Neural progenitor cell (in vitro differentiated cells): ENCODE measurements around the gene CD99. TPM values are rescaled to one million over a fixed set of nuclear protein-coding genes. Genes with fewer than 3 reads are reported as not detected.

ENCODE experiments used
- DNase-seq: peaks from one replicate; pipeline ENCODE4 v3.0.0-alpha.2; 2016; ENCODE audit warnings: low spot score
- H2AFZ ChIP-seq: fragments of 200-600 bp; sonication (generic); replicated peaks from 2 replicates; pipeline ENCODE4 v1.6.1; 2016; ENCODE audit warnings: antibody characterized with exemption
- H3F3A ChIP-seq: fragments of 200-600 bp; sonication (generic); 2 replicates; pipeline ENCODE4 v1.6.1; 2016; ENCODE audit warnings: antibody characterized with exemption, low read depth
- H3K27ac ChIP-seq: fragments of 200-600 bp; sonication (generic); 2 replicates; pipeline ENCODE4 v1.5.1; 2016; ENCODE audit warnings: mild to moderate bottlenecking
- H3K27me3 ChIP-seq: fragments of 200-600 bp; sonication (generic); 2 replicates; pipeline ENCODE4 v1.6.1; 2016; ENCODE audit warnings: mild to moderate bottlenecking, moderate library complexity
- H3K36me3 ChIP-seq: fragments of 200-600 bp; sonication (generic); 2 replicates; pipeline ENCODE4 v1.5.1; 2016
- H3K4me1 ChIP-seq: fragments of 200-600 bp; sonication (generic); 2 replicates; pipeline ENCODE4 v1.6.1; 2016; ENCODE audit warnings: mixed run types
- H3K4me2 ChIP-seq: fragments of 200-600 bp; sonication (generic); 2 replicates; pipeline ENCODE4 v1.6.1; 2016
- H3K4me3 ChIP-seq: fragments of 200-600 bp; sonication (generic); 2 replicates; pipeline ENCODE4 v1.5.1; 2016
- H3K79me2 ChIP-seq: fragments of 200-600 bp; sonication (generic); 2 replicates; pipeline ENCODE4 v1.6.1; 2016; ENCODE audit warnings: low read depth
- H3K9ac ChIP-seq: fragments of 200-600 bp; sonication (generic); 2 replicates; pipeline ENCODE4 v1.6.1; 2016
- H3K9me3 ChIP-seq: fragments of 200-600 bp; sonication (generic); 2 replicates; pipeline ENCODE4 v1.5.1; 2016; ENCODE audit warnings: low read depth
- H4K20me1 ChIP-seq: fragments of 200-600 bp; sonication (generic); 2 replicates; pipeline ENCODE4 v1.6.1; 2016; ENCODE audit warnings: low read depth
- H3K27ac Mint-ChIP-seq: 3 replicates; pipeline ENCODE4 v1.8.0; 2021; ENCODE audit warnings: mixed read lengths
- H3K27me3 Mint-ChIP-seq: 2 replicates; pipeline ENCODE4 v1.8.0; 2022; ENCODE audit warnings: low read depth, mild to moderate bottlenecking, inconsistent platforms, moderate library complexity, mixed read lengths; ENCODE audit not compliant: insufficient read depth
- H3K36me3 Mint-ChIP-seq: 3 replicates; pipeline ENCODE4 v1.8.0; 2021; ENCODE audit warnings: mixed read lengths
- H3K4me1 Mint-ChIP-seq: 3 replicates; pipeline ENCODE4 v1.8.0; 2021; ENCODE audit warnings: mixed read lengths
- H3K4me3 Mint-ChIP-seq: 3 replicates; pipeline ENCODE4 v1.8.0; 2021; ENCODE audit warnings: mild to moderate bottlenecking, moderate library complexity, mixed read lengths
- H3K9me3 Mint-ChIP-seq: 3 replicates; pipeline ENCODE4 v1.8.0; 2020; ENCODE audit warnings: mixed read lengths
- EZH2 ChIP-seq: fragments of 200-600 bp; sonication (generic); IDR thresholded peaks from 2 replicates; pipeline ENCODE4 v1.6.1; 2017; ENCODE audit warnings: antibody characterized with exemption, mild to moderate bottlenecking, moderate library complexity
- EZH2phosphoT487 ChIP-seq: fragments of 200-600 bp; sonication (generic); IDR thresholded peaks from 2 replicates; pipeline ENCODE4 v1.6.1; 2017; ENCODE audit warnings: antibody characterized with exemption
- total RNA-seq: library from RNA; depleted of rRNA; stranded (reverse); fragments of >200 nt; gene quantifications from 2 replicates; pipeline ENCODE4 v1.2.3, GENCODE V29; 2015; ENCODE audit warnings: low replicate concordance
- TF ChIP-seq, protein P1 (sequence below): fragments of 200-600 bp; sonication (generic); IDR thresholded peaks from 2 replicates; pipeline ENCODE4 v1.5.1; 2017; ENCODE audit warnings: antibody characterized with exemption, mild to moderate bottlenecking

Gene CD99
- total RNA-seq, 1 donor from 2014 or later, result 81.8 TPM

DNA sequence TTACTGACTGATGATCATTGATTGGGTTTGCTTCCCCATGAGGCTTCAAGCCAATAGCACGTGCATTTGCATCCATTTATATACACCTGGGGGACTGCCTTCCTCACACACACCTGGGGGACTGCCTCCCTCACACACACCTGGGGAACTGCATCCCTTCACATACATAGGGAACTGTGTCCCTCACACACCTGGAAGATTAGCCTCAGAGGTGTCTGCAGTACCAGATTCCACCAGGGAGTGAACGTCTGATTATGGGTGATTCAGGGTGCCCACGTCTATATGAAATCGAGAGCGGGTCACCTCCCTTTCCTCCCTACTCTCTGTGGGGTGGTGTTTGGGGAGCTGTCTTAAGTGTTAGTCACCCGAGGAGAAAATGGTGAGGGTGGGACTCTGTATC lies 16.9 kb downstream of the CD99 start:
- Mint-ChIP-seq H3K9me3 (no peaks in the 10 kb centered on the region), H3K4me3 (no peak overlapping the region), H3K27ac (peak overlapping the region; percentile 61), H3K36me3 (peaks cover 3% of the 10 kb centered on the region), H3K4me1 (peaks cover 69% of the 10 kb centered on the region), H3K27me3 (peaks cover 8% of the 10 kb centered on the region)
- no peaks in the 10 kb centered on the region for H4K20me1 ChIP-seq
- no peak overlapping the region for H3K4me2 ChIP-seq
- peaks cover 7% of the 10 kb centered on the region for H3K79me2 ChIP-seq
- H3K9me3 ChIP-seq, result no peaks in the 10 kb centered on the region
- H3F3A ChIP-seq, result peaks cover 25% of the 10 kb centered on the region
- TF ChIP-seq EZH2phosphoT487 (no peak), EZH2 (no peak)
- TF ChIP-seq, protein P1, sequence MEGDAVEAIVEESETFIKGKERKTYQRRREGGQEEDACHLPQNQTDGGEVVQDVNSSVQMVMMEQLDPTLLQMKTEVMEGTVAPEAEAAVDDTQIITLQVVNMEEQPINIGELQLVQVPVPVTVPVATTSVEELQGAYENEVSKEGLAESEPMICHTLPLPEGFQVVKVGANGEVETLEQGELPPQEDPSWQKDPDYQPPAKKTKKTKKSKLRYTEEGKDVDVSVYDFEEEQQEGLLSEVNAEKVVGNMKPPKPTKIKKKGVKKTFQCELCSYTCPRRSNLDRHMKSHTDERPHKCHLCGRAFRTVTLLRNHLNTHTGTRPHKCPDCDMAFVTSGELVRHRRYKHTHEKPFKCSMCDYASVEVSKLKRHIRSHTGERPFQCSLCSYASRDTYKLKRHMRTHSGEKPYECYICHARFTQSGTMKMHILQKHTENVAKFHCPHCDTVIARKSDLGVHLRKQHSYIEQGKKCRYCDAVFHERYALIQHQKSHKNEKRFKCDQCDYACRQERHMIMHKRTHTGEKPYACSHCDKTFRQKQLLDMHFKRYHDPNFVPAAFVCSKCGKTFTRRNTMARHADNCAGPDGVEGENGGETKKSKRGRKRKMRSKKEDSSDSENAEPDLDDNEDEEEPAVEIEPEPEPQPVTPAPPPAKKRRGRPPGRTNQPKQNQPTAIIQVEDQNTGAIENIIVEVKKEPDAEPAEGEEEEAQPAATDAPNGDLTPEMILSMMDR, result no peak
- H3K9ac ChIP-seq, result no peak overlapping the region
- H3K4me3 ChIP-seq, result no peak overlapping the region
- H3K27ac ChIP-seq, result no peak overlapping the region
- H3K4me1 ChIP-seq, result peaks cover 16% of the 10 kb centered on the region
- DNase-seq, result no peak
- H3K36me3 ChIP-seq, result no peaks in the 10 kb centered on the region
- H3K27me3 ChIP-seq, result no peaks in the 10 kb centered on the region
- no peak overlapping the region for H2AFZ ChIP-seq

DNA sequence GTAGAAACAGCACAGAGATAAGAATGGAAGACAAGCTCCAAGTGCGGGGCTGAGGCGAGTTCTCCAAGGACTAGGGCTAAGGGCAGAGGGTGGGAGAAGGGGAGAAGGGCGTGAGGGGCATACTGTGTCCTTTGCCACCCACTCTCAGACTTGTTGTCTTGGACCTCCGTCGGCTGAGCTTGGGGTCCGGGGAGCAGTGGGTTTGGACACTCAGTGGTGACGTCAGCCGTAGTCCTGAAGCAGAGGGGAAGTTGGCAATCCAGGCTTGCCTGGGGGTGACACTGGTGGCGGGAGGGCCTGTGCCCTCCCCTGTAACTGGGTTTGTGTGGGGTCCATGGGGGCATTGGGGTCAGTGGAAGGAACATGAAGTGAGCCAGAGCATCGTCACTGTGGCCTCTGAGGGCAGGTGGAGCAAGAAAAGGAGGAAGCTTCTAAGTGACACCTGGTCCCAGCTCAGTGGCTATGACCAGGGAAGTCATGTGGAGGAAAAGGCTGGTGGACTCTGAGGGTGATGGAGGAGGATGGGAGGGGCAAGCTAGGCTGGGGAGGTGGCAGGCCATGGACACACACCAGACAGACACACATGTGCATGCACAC lies 17.6 kb downstream of the CD99 start:
- Mint-ChIP-seq H3K36me3 (no peaks in the 10 kb centered on the region), H3K4me1 (peaks cover 62% of the 10 kb centered on the region), H3K27ac (peak overlapping the region; percentile 64), H3K9me3 (no peaks in the 10 kb centered on the region), H3K4me3 (no peak overlapping the region), H3K27me3 (peaks cover 7% of the 10 kb centered on the region)
- Histone ChIP-seq H3F3A (peaks cover 25% of the 10 kb centered on the region), H3K4me1 (peaks cover 16% of the 10 kb centered on the region), H3K36me3 (no peaks in the 10 kb centered on the region), H2AFZ (no peak overlapping the region), H3K27me3 (no peaks in the 10 kb centered on the region), H3K4me2 (no peak overlapping the region), H3K9me3 (no peaks in the 10 kb centered on the region), H3K27ac (no peak overlapping the region), H3K79me2 (peaks cover 7% of the 10 kb centered on the region), H3K4me3 (no peak overlapping the region), H4K20me1 (no peaks in the 10 kb centered on the region), H3K9ac (no peak overlapping the region)
- no peak for DNase-seq
- no peak for TF ChIP-seq EZH2phosphoT487
- no peak for TF ChIP-seq EZH2
- TF ChIP-seq, protein P1, result no peak

DNA sequence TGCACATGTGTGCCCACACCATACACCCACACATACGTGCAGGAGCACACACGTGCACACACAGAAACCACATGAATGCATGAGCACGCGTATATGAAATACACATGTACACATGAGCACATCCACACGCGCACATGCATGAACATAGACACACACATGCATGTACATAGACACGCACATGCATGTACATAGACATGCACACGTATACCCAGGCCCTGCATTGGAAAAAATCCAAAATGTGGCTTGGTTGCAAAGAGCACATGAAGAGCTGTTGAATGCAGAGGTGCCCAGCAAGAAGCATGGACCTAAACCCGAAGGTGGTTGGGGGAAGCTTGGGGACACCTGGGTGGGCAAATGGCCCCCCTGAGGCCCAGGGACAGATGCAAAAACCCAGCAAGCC lies 18.5 kb downstream of the CD99 start:
- Histone ChIP-seq H3K27me3 (no peaks in the 10 kb centered on the region), H3K4me1 (peaks cover 16% of the 10 kb centered on the region), H2AFZ (no peak overlapping the region), H3F3A (peaks cover 25% of the 10 kb centered on the region), H3K9ac (no peak overlapping the region), H3K36me3 (no peaks in the 10 kb centered on the region), H3K9me3 (no peaks in the 10 kb centered on the region), H3K4me2 (no peak overlapping the region), H3K4me3 (no peak overlapping the region), H3K79me2 (peaks cover 7% of the 10 kb centered on the region), H3K27ac (no peak overlapping the region), H4K20me1 (no peaks in the 10 kb centered on the region)
- DNase-seq, result no peak
- peak overlapping the region; percentile 13 for H3K4me3 Mint-ChIP-seq
- no peaks in the 10 kb centered on the region for H3K9me3 Mint-ChIP-seq
- TF ChIP-seq EZH2, result no peak
- TF ChIP-seq, protein P1, result no peak
- TF ChIP-seq EZH2phosphoT487, result no peak
- no peak overlapping the region for H3K27ac Mint-ChIP-seq
- H3K27me3 Mint-ChIP-seq, result peaks cover 6% of the 10 kb centered on the region
- no peaks in the 10 kb centered on the region for H3K36me3 Mint-ChIP-seq
- peaks cover 55% of the 10 kb centered on the region for H3K4me1 Mint-ChIP-seq
